Body of pancreas (tissue), 4 donors: ENCODE measurements around the gene CCDC117. TPM values are rescaled to one million over a fixed set of nuclear protein-coding genes. Genes with fewer than 3 reads are reported as not detected.

Experiments used
- ATAC-seq: fragments of 150-250 bp; one replicate; pipeline ENCODE4 v1.9.1; 2016
- DNase-seq, 4 donors: peaks; one replicate each; pipeline ENCODE4 v3.0.0-alpha.2; 2019
- H3K27ac ChIP-seq, 4 donors: fragments of 200-600 bp; sonication (generic); 1 replicate in 3 of 4; 2 replicates in 1 of 4; pipeline versions ENCODE4 v1.5.1 to v1.6.1; 2016 to 2019; ENCODE audit warnings: mild to moderate bottlenecking in 1 of 4, mixed read lengths in 1 of 4, moderate library complexity in 1 of 4
- H3K27me3 ChIP-seq, 2 donors: fragments of 200-600 bp; sonication (generic); one replicate each; pipeline ENCODE4 v1.6.0; 2016; ENCODE audit warnings: mild to moderate bottlenecking in 1 of 2
- H3K36me3 ChIP-seq, 2 donors: fragments of 200-600 bp; sonication (generic); replicated peaks in 1 of 2; 2 replicates each; pipeline ENCODE4 v1.5.1; 2016; ENCODE audit warnings: low read depth in 2 of 2; ENCODE audit not compliant: insufficient read depth in 1 of 2
- H3K4me1 ChIP-seq: fragments of 200-600 bp; sonication (generic); one replicate; pipeline ENCODE4 v1.6.0; 2016
- H3K4me3 ChIP-seq, 2 donors: fragments of 200-600 bp; sonication (generic); 1 replicate in 1 of 2; 2 replicates in 1 of 2; pipeline ENCODE4 v1.5.1; 2016 to 2019
- H3K9me3 ChIP-seq, 3 donors: fragments of 200-600 bp; sonication (generic); 1 replicate in 2 of 3; 2 replicates in 1 of 3; pipeline ENCODE4 v1.5.1; 2016
- POLR2A ChIP-seq, 3 donors: fragments of 450-650 bp; IDR thresholded peaks; one replicate each; pipeline ENCODE4 v1.6.1; 2016; ENCODE audit warnings: antibody characterized with exemption in 3 of 3, mild to moderate bottlenecking in 2 of 3
- WGBS, 2 donors: methylation state at CpG; one replicate each; pipeline ENCODE4 v1.1.5; 2017; 5-methylcytosine and 5-hydroxymethylcytosine counted together
- intact Hi-C: fragments of 100-400 bp; cut with DNase I; formaldehyde crosslinking; loops from one replicate; pipeline ENCODE4 v1.15.1; 2023
- total RNA-seq, 2 donors: library from RNA; depleted of rRNA; stranded (reverse); fragments of >200 nt; gene quantifications; one replicate each; pipeline ENCODE4 v1.1.0, GENCODE V29; 2016
- TF ChIP-seq, protein P1 (sequence below), 7 experiments: fragments of 450-650 bp in 4 of 7; fragments of 200-600 bp in 3 of 7; sonication (generic) in 3 of 7; IDR thresholded peaks; one replicate each; pipeline ENCODE4 v1.5.1; 2016 to 2019; ENCODE audit warnings: antibody characterized with exemption in 7 of 7

CCDC117 gene
- total RNA-seq, 2 donors from 2014 or later, result 13.8 to 16.3 TPM

DNA sequence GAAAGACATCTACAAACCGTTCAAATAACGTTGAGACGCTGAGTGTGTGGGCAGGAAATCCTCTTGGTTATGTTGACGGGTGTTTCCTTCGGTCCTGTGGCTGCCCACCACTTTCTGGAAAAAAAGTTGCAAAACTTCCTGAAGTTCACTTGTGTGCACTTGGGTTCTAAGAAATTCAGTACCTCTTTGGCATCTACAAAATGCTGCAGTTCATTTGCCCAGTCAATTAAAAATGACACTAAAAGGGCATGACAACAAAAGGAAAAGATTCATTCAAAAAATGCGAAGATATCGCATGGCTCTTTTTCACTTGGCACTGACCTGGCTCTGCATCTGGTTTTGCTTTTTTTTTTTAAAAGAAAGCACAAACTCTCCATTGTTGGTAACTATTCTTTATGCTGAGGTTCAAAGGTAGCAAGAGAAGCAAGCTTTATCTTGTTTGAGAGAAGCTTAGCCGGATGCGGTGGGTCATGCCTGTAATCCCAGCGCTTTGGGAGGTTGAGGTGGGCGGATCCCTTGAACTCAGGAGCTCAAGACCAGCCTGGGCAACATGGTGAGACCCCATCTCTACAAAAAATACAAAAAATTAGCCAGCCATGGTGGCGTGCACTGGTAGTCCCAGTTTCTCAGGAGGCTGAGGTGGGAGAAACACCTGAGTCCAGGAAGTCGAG is 38.5 kb downstream of the CCDC117 start:
- Histone ChIP-seq H3K36me3 (no peaks in the 10 kb centered on the region), H3K4me3 (no peak overlapping the region), H3K4me1 (peaks cover 82% of the 10 kb centered on the region), H3K27ac (peak overlapping the region; percentile 50 to 96 (median 88)), H3K27me3 (no peaks in the 10 kb centered on the region), H3K9me3 (no peaks in the 10 kb centered on the region)
- ATAC-seq (no peak), DNase-seq (peak in 1 of 4 donors; percentile 40)
- TF ChIP-seq, protein P1, sequence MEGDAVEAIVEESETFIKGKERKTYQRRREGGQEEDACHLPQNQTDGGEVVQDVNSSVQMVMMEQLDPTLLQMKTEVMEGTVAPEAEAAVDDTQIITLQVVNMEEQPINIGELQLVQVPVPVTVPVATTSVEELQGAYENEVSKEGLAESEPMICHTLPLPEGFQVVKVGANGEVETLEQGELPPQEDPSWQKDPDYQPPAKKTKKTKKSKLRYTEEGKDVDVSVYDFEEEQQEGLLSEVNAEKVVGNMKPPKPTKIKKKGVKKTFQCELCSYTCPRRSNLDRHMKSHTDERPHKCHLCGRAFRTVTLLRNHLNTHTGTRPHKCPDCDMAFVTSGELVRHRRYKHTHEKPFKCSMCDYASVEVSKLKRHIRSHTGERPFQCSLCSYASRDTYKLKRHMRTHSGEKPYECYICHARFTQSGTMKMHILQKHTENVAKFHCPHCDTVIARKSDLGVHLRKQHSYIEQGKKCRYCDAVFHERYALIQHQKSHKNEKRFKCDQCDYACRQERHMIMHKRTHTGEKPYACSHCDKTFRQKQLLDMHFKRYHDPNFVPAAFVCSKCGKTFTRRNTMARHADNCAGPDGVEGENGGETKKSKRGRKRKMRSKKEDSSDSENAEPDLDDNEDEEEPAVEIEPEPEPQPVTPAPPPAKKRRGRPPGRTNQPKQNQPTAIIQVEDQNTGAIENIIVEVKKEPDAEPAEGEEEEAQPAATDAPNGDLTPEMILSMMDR (IDR thresholded peaks at IDR 0.05), result no peak
- no peak for TF ChIP-seq POLR2A (IDR thresholded peaks at IDR 0.05)
- intact Hi-C loops, result no loop called here
- WGBS, 2 donors, result 55 to 70% methylated on average over 11 to 13 of the region's 13 CpGs

DNA sequence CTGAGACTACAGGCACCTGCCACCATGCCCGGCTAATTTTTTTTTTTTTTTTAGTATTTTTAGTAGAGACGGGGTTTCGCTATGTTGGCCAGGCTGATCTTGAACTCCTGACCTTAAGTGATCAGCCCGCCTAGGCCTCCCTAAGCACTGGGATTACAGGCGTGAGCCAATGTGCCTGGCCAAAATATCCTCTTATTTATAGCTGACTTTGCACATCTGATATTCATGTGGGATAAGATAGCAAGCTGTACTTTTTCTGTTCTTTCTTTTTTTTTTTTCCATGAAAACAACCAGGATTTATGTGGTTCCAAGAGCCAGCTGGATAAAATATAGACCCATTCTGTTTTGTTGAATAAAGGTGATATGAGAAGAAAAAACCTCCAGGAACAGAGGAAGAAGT is 40.0 kb downstream of the CCDC117 start:
- DNase-seq, result peak in 1 of 4 donors; percentile 37
- no peaks in the 10 kb centered on the region for H3K36me3 ChIP-seq
- H3K9me3 ChIP-seq, result no peaks in the 10 kb centered on the region
- no peaks in the 10 kb centered on the region for H3K27me3 ChIP-seq
- TF ChIP-seq, protein P1 (IDR thresholded peaks at IDR 0.05), result no peak
- no peak for TF ChIP-seq POLR2A (IDR thresholded peaks at IDR 0.05)
- WGBS, 2 donors, result 25 to 39% methylated on average over 5 of the region's 5 CpGs
- peaks cover 97% of the 10 kb centered on the region for H3K4me1 ChIP-seq
- peak overlapping the region; percentile 73 to 96 (median 88) for H3K27ac ChIP-seq
- intact Hi-C loops, result no loop called here
- peak; percentile 19 for ATAC-seq
- no peak overlapping the region for H3K4me3 ChIP-seq

GRCh38 chr22:28813772-28814518 is 41.5 kb downstream of the CCDC117 start:
- Histone ChIP-seq H3K4me3 (no peak overlapping the region), H3K9me3 (no peaks in the 10 kb centered on the region), H3K27ac (peak overlapping the region; percentile 73 to 96 (median 88)), H3K27me3 (no peaks in the 10 kb centered on the region), H3K4me1 (peaks cover 99% of the 10 kb centered on the region), H3K36me3 (no peaks in the 10 kb centered on the region)
- TF ChIP-seq POLR2A (IDR thresholded peaks at IDR 0.05), result peak in 2 of 3 donors; percentile 54 to 57
- TF ChIP-seq, protein P1 (IDR thresholded peaks at IDR 0.05), result peak in 4 of 7 experiments; percentile 22 to 31 (median 24)
- intact Hi-C loops, result no loop called here
- whole genome bisulfite sequencing, 2 donors, result 18 to 21% methylated on average over 2 of the region's 2 CpGs
- DNase-seq, result peak; percentile 81 to 94 (median 88)
- ATAC-seq, result peak; percentile 80

GRCh38 chr22:28815111-28815510 is 42.6 kb downstream of the CCDC117 start:
- intact Hi-C loops, result no loop called here

More at GRCh38 chr22:28815111-28815510, 42.6 kb downstream of the CCDC117 start:
- Histone ChIP-seq H3K9me3 (no peaks in the 10 kb centered on the region), H3K4me3 (no peak overlapping the region), H3K27ac (peak overlapping the region; percentile 63 to 96 (median 88)), H3K4me1 (peaks cover 100% of the 10 kb centered on the region), H3K36me3 (no peaks in the 10 kb centered on the region), H3K27me3 (no peaks in the 10 kb centered on the region)
- TF ChIP-seq, protein P1 (IDR thresholded peaks at IDR 0.05), result no peak
- TF ChIP-seq POLR2A (IDR thresholded peaks at IDR 0.05), result no peak
- WGBS, 2 donors, result 48 to 53% methylated on average over 5 to 6 of the region's 6 CpGs
- ATAC-seq (no peak), DNase-seq (no peak)
